NT2/D1 (cell line): Measurements from ENCODE around the gene KRT71.

Experiments used
- SUZ12 ChIP-seq: IDR thresholded peaks from 2 replicates; pipeline ENCODE4 v1.6.1; 2011; ENCODE audit not compliant: insufficient read length, insufficient read depth; ENCODE audit errors: extremely low read depth
- YY1 ChIP-seq: IDR thresholded peaks from 2 replicates; pipeline ENCODE4 v1.6.1; 2011; ENCODE audit not compliant: insufficient read length, insufficient read depth
- ZNF274 ChIP-seq: IDR thresholded peaks from 2 replicates; pipeline ENCODE4 v1.6.1; 2011; ENCODE audit warnings: mild to moderate bottlenecking, low read depth, low read length

- TF ChIP-seq YY1 (no peak), SUZ12 (no peak), ZNF274 (no peak)
These were observed 33.0 kb upstream of the KRT71 start for GRCh38 chr12:52585946-52586345.
